Heart right ventricle (tissue), 16 donors: ENCODE measurements around the gene OR1D5. TPM values are rescaled to one million over a fixed set of nuclear protein-coding genes. Genes with fewer than 3 reads are reported as not detected.
A peak's percentile ranks its signal among the peaks of the same experiment; 100 is the strongest.

Source experiments
- ATAC-seq, 8 donors: fragments of 200-7000 bp; cut with Tn5 transposase; one replicate each; pipeline ENCODE4 v1.9.1; 2020; ENCODE audit warnings: mild to moderate bottlenecking in 8 of 8, moderate library complexity in 8 of 8, moderate number of reproducible peaks in 1 of 8
- DNase-seq, 2 donors: peaks; one replicate each; pipeline ENCODE4 v3.0.0-alpha.2; 2020
- H3K27ac ChIP-seq, 10 donors: fragments of 200-600 bp; sonication (generic) in 2 of 10; one replicate each; pipeline versions ENCODE4 v1.5.0 to v1.8.0; 2020 to 2022; ENCODE audit warnings: mild to moderate bottlenecking in 3 of 10
- H3K27me3 ChIP-seq, 7 donors: fragments of 200-600 bp; one replicate each; pipeline ENCODE4 v1.8.0; 2021 to 2022; ENCODE audit warnings: mild to moderate bottlenecking in 2 of 7
- H3K36me3 ChIP-seq, 9 donors: fragments of 200-600 bp; sonication (generic) in 1 of 9; one replicate each; pipeline versions ENCODE4 v1.5.0 to v1.8.0; 2020 to 2022; ENCODE audit warnings: mild to moderate bottlenecking in 2 of 9
- H3K4me1 ChIP-seq, 9 donors: fragments of 200-600 bp; sonication (generic) in 1 of 9; one replicate each; pipeline versions ENCODE4 v1.5.0 to v1.8.0; 2020 to 2022; ENCODE audit warnings: mild to moderate bottlenecking in 4 of 9
- H3K4me3 ChIP-seq, 10 donors: fragments of 200-600 bp; sonication (generic) in 2 of 10; one replicate each; pipeline versions ENCODE4 v1.5.0 to v1.8.0; 2020 to 2022; ENCODE audit warnings: mild to moderate bottlenecking in 7 of 10, moderate library complexity in 2 of 10
- H3K9me3 ChIP-seq, 11 donors: fragments of 200-600 bp in 10 of 11; sonication (generic) in 2 of 11; one replicate each; pipeline versions ENCODE4 v1.5.0 to v1.8.0; 2013 to 2022; ENCODE audit warnings: mild to moderate bottlenecking in 2 of 11, control low read depth in 1 of 11, moderate library complexity in 1 of 11
- WGBS, 2 donors: extraction: QIAGEN DNeasy Blood & Tissue Kit; methylation state at CpG; one replicate each; pipeline ENCODE4 v1.1.7; 2013; ENCODE audit warnings: inconsistent platforms in 1 of 2; 5-methylcytosine and 5-hydroxymethylcytosine counted together
- intact Hi-C, 10 donors: fragments of 100-400 bp; cut with DNase I; formaldehyde crosslinking; loops; one replicate each; pipeline versions ENCODE4 v1.11.1 to v1.14.2; 2022
- polyA plus RNA-seq, 2 donors: library from polyadenylated mRNA; stranded (reverse); fragments of 200-250 nt; gene quantifications; one replicate each; pipeline ENCODE4 v1.2.3, GENCODE V29; 2013
- total RNA-seq, 10 donors: library from RNA; stranded (reverse); fragmentation: NEBNext Ultra II Directional in 3 of 10; extraction: Animal tissue kit (Norgen Biotek cat#: 25700) in 3 of 10; gene quantifications; one replicate each; pipeline versions ENCODE4 v1.2.1 to v1.2.4, GENCODE V29; 2021 to 2023
- TF ChIP-seq, protein P1 (sequence below), 9 donors: fragments of 200-600 bp; sonication (generic) in 2 of 9; IDR thresholded peaks; one replicate each; pipeline versions ENCODE4 v1.5.0 to v1.8.0; 2021 to 2022; ENCODE audit warnings: antibody characterized with exemption in 9 of 9, mild to moderate bottlenecking in 5 of 9, moderate library complexity in 1 of 9
- donor health status: Arrhythmogenic right ventricular cardiomyopathy.
- donor health status: ischemic (EF 13 %, LVEDD 7.1; RV severe dilation, severe dysfunction).
- donor health status: healthy with polysubstance abuse.
- donor health status: DM: no; HTN: yes; CAD: no.
- donor health status: DM: no; HTN: no; CAD: no.
- donor health status: ischemic (EF 25% LVEDD 6.9; RV normal size, moderate dysfunction).
- donor health status: ischemic (EF 25% LVEDD 5.7; RV mildly dilated, moderate dysfunction).
- donor health status: healthy.
- donor health status: DM: yes; HTN: yes; CAD: no.
- donor health status: Ischemic cardiomyopathy.
- donor health status: ischemic (EF 35%, LVEDD 5.7; RV mildly dilated, moderate dysfunction).
- donor health status: nonischemic (EF 11% LVEDD 7.7; RV severe dilation, severe dysfunction).
- donor health status: DM: yes; HTN: yes; CAD: no.
- donor health status: PGD.
- donor health status: ischemic (EF 29% LVEDD 5.4; RV normal size, mild dysfunction).
- donor health status: nonischemic (EF 23%, LVEDD 6.1; RV moderate dilation, normal function).

OR1D5 gene
- total and polyA plus RNA-seq, 12 donors = not detected

DNA sequence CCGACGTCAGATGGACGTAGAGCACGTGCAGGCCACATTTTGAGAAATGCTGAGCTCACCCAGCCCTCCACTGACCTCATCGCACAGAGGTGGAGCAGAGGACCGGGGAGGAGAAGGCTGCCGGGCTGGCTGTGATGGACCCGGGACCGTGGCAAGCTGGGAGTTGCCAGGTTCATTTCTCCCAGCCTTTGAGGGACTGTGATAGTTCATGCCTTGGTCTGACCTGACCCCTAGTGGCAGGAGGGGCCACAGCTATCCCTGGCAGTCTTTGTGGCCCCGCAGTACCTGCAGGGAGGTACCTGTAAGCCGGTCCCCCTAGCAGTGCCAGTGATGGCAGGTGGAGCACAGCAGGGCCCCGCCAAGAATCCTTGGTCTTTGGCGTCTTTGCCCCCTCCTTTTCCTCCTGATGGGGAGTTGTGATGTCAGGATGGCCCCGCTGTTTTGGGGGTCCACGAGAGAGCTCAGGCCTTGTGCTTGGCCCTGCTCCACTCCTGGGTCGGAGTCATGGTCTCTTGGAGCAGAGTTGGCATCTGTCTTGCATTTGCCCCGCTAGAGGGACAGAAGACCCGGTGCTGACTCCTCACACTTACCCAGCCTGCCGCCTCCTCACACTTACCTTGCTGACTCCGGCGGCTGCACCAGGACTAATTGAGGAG lies 50.4 kb downstream of the OR1D5 start:
- Histone ChIP-seq H3K36me3 (peaks cover 0 to 29% (median 0%) of the 10 kb centered on the region in 9 donors), H3K4me3 (no peak overlapping the region), H3K27me3 (no peaks in the 10 kb centered on the region), H3K27ac (no peak overlapping the region), H3K9me3 (no peaks in the 10 kb centered on the region), H3K4me1 (peaks cover 0 to 12% (median 0%) of the 10 kb centered on the region in 9 donors)
- peak; percentile 76 to 93 (median 90) for ATAC-seq
- TF ChIP-seq, protein P1, sequence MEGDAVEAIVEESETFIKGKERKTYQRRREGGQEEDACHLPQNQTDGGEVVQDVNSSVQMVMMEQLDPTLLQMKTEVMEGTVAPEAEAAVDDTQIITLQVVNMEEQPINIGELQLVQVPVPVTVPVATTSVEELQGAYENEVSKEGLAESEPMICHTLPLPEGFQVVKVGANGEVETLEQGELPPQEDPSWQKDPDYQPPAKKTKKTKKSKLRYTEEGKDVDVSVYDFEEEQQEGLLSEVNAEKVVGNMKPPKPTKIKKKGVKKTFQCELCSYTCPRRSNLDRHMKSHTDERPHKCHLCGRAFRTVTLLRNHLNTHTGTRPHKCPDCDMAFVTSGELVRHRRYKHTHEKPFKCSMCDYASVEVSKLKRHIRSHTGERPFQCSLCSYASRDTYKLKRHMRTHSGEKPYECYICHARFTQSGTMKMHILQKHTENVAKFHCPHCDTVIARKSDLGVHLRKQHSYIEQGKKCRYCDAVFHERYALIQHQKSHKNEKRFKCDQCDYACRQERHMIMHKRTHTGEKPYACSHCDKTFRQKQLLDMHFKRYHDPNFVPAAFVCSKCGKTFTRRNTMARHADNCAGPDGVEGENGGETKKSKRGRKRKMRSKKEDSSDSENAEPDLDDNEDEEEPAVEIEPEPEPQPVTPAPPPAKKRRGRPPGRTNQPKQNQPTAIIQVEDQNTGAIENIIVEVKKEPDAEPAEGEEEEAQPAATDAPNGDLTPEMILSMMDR (IDR thresholded peaks at IDR 0.05) = peak; percentile 74 to 90 (median 86)
- intact Hi-C loops = loop anchor here in 9 of 10 donors (1.0 to 5.0 kb wide), 7 partner anchors 161 to 186 kb away; no protein-coding TSS in a partner anchor
- 60 to 61% methylated on average over 21 of the region's 21 CpGs for WGBS, 2 donors
- DNase-seq = peak; percentile 53 to 64

Other genes with a start within 250 kb of the OR1D5 start
- gene OR1D2, start 40.8 kb upstream of the OR1D5 start, total RNA-seq = not detected
- not detected for gene OR1D2, start 40.8 kb upstream of the OR1D5 start, polyA plus RNA-seq
- gene OR1G1, start 63.9 kb upstream of the OR1D5 start, total RNA-seq = not detected
- gene OR1G1, start 63.9 kb upstream of the OR1D5 start, polyA plus RNA-seq = not detected
- not detected for gene OR1A2, start 133.9 kb upstream of the OR1D5 start, total RNA-seq
- gene OR1A2, start 133.9 kb upstream of the OR1D5 start, polyA plus RNA-seq = not detected
- gene OR1A1, start 144.1 kb upstream of the OR1D5 start, total RNA-seq = not detected
- not detected for gene OR1A1, start 144.1 kb upstream of the OR1D5 start, polyA plus RNA-seq
- gene OR3A1, start 234.8 kb upstream of the OR1D5 start, total RNA-seq = not detected
- not detected for gene OR3A1, start 234.8 kb upstream of the OR1D5 start, polyA plus RNA-seq